ENCODE results near the gene C2orf49.

- TF ChIP-seq, protein P1, sequence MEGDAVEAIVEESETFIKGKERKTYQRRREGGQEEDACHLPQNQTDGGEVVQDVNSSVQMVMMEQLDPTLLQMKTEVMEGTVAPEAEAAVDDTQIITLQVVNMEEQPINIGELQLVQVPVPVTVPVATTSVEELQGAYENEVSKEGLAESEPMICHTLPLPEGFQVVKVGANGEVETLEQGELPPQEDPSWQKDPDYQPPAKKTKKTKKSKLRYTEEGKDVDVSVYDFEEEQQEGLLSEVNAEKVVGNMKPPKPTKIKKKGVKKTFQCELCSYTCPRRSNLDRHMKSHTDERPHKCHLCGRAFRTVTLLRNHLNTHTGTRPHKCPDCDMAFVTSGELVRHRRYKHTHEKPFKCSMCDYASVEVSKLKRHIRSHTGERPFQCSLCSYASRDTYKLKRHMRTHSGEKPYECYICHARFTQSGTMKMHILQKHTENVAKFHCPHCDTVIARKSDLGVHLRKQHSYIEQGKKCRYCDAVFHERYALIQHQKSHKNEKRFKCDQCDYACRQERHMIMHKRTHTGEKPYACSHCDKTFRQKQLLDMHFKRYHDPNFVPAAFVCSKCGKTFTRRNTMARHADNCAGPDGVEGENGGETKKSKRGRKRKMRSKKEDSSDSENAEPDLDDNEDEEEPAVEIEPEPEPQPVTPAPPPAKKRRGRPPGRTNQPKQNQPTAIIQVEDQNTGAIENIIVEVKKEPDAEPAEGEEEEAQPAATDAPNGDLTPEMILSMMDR (IDR thresholded peaks at IDR 0.05; ENCODE audit: borderline replicate concordance, extremely low read depth, low read length, poor library complexity, severe bottlenecking): no peak
- no peak for TF ChIP-seq EZH2 (IDR thresholded peaks at IDR 0.05; ENCODE audit: borderline replicate concordance, low read depth, low read length, severe bottlenecking)
Observed at GRCh38 chr2:105375001-105375561, 37.7 kb downstream of the C2orf49 start.

Data from DND-41 (cell line).